Liver (tissue), 9 donors: ENCODE data around the gene SGTB. TPM values are rescaled to one million over a fixed set of nuclear protein-coding genes. Genes with fewer than 3 reads are reported as not detected.
"Not testable (repeated sequence)": the region's sequence is repeated elsewhere in the genome, so short reads cannot be mapped to it uniquely, and the experiment has no call there.

ENCODE experiments used
- DNase-seq: peaks from one replicate; pipeline ENCODE4 v3.0.0-alpha.2; 2017; ENCODE audit warnings: low spot score
- H3K27ac ChIP-seq, 2 donors: one replicate each; pipeline ENCODE4 v1.7.0; 2013; ENCODE audit warnings: inconsistent platforms in 2 of 2, low read length in 2 of 2, control low read depth in 1 of 2, low read depth in 1 of 2, mild to moderate bottlenecking in 1 of 2
- H3K27me3 ChIP-seq, 4 donors: one replicate each; pipeline versions ENCODE4 v1.6.1 to v1.7.0; 2013; ENCODE audit warnings: low read length in 3 of 4, inconsistent platforms in 1 of 4, mild to moderate bottlenecking in 1 of 4, moderate library complexity in 1 of 4; ENCODE audit not compliant: control insufficient read depth in 4 of 4, insufficient read depth in 4 of 4
- H3K36me3 ChIP-seq, 4 donors: one replicate each; pipeline versions ENCODE4 v1.6.1 to v1.7.0; 2013; ENCODE audit warnings: low read length in 3 of 4, mild to moderate bottlenecking in 3 of 4, low read depth in 1 of 4, moderate library complexity in 1 of 4; ENCODE audit not compliant: control insufficient read depth in 4 of 4, insufficient read depth in 3 of 4
- H3K4me1 ChIP-seq, 4 donors: one replicate each; pipeline versions ENCODE4 v1.6.1 to v1.7.0; 2013; ENCODE audit warnings: low read length in 3 of 4, mild to moderate bottlenecking in 3 of 4, moderate library complexity in 1 of 4; ENCODE audit not compliant: control insufficient read depth in 4 of 4, insufficient read depth in 4 of 4
- H3K4me3 ChIP-seq, 3 donors: one replicate each; pipeline versions ENCODE4 v1.6.1 to v1.7.0; 2013; ENCODE audit warnings: low read length in 3 of 3, control low read depth in 1 of 3, low read depth in 1 of 3, mild to moderate bottlenecking in 1 of 3
- H3K9ac ChIP-seq, 2 donors: one replicate each; pipeline ENCODE4 v1.7.0; 2013; ENCODE audit warnings: low read length in 2 of 2, mild to moderate bottlenecking in 2 of 2, moderate library complexity in 2 of 2, control low read depth in 1 of 2, low read depth in 1 of 2
- H3K9me3 ChIP-seq, 4 donors: one replicate each; pipeline versions ENCODE4 v1.6.1 to v1.7.0; 2013; ENCODE audit warnings: low read length in 3 of 4; ENCODE audit not compliant: control insufficient read depth in 4 of 4
- FOXA2 ChIP-seq: IDR thresholded peaks from 2 replicates; pipeline ENCODE4 v1.6.1; 2016; ENCODE audit warnings: antibody characterized with exemption
- HNF4A ChIP-seq, 2 donors: conservative IDR thresholded peaks; 2 replicates each; pipeline ENCODE4 v1.6.1; 2016; ENCODE audit warnings: antibody characterized with exemption in 2 of 2, mild to moderate bottlenecking in 2 of 2
- HNF4G ChIP-seq: IDR thresholded peaks from 2 replicates; pipeline ENCODE4 v1.6.1; 2016; ENCODE audit warnings: antibody characterized with exemption
- REST ChIP-seq: IDR thresholded peaks from 2 replicates; pipeline ENCODE4 v1.6.1; 2016; ENCODE audit warnings: antibody characterized with exemption, mild to moderate bottlenecking
- RXRA ChIP-seq, 2 donors: IDR thresholded peaks; 2 replicates each; pipeline ENCODE4 v1.6.1; 2017 to 2018; ENCODE audit warnings: antibody characterized with exemption in 2 of 2, mild to moderate bottlenecking in 1 of 2
- TAF1 ChIP-seq: conservative IDR thresholded peaks from 2 replicates; pipeline ENCODE4 v1.6.1; 2016; ENCODE audit warnings: antibody characterized with exemption, mild to moderate bottlenecking
- YY1 ChIP-seq: IDR thresholded peaks from 2 replicates; pipeline ENCODE4 v1.6.1; 2016; ENCODE audit warnings: antibody characterized with exemption, mild to moderate bottlenecking
- ZBTB33 ChIP-seq: IDR thresholded peaks from 2 replicates; pipeline ENCODE4 v1.6.1; 2016; ENCODE audit warnings: antibody characterized with exemption
- WGBS: extraction: QIAGEN DNeasy Blood & Tissue Kit; methylation state at CpG from one replicate; pipeline ENCODE4 v1.1.7; 2013; 5-methylcytosine and 5-hydroxymethylcytosine counted together
- polyA plus RNA-seq, 2 donors: library from polyadenylated mRNA; stranded (reverse) in 1 of 2; unstranded in 1 of 2; fragments of 200-250 nt in 1 of 2; fragments of >200 nt in 1 of 2; fragmentation: Nextera tagmentation in 1 of 2; extraction: Ambion mirVana in 1 of 2; gene quantifications; one replicate each; pipeline versions ENCODE4 v1.2.1 to v1.2.3, GENCODE V29; 2013 to 2015
- total RNA-seq, 2 donors: library from RNA; depleted of rRNA; stranded (reverse); fragments of >200 nt; gene quantifications; one replicate each; pipeline ENCODE4 v1.2.3, GENCODE V29; 2014
- donor health status: healthy.
- donor health status: healthy.
- donor health status: healthy.
- donor health status: healthy.
- donor health status: healthy.

Gene SGTB
- total and polyA plus RNA-seq, 4 donors: 0.79 to 3.2 (median 1.9) TPM

- Histone ChIP-seq H3K9ac (no peak overlapping the region), H3K9me3 (no peaks in the 10 kb centered on the region), H3K27me3 (no peaks in the 10 kb centered on the region), H3K36me3 (no peaks in the 10 kb centered on the region), H3K4me1 (no peaks in the 10 kb centered on the region), H3K27ac (no peak overlapping the region), H3K4me3 (no peak overlapping the region)
- WGBS: 91% methylated on average over 1 of the region's 1 CpG
- no peak for DNase-seq
- TF ChIP-seq YY1: no peak
- no peak for TF ChIP-seq RXRA (IDR thresholded peaks at IDR 0.05)
- no peak for TF ChIP-seq REST
- no peak for TF ChIP-seq FOXA2
- no peak for TF ChIP-seq HNF4G
- no peak for TF ChIP-seq TAF1
- no peak for TF ChIP-seq HNF4A (conservative IDR thresholded peaks at IDR 0.05)
- no peak for TF ChIP-seq ZBTB33
Observed at GRCh38 chr5:65736011-65736410, 14.1 kb upstream of the SGTB start.

- no peak overlapping the region for H3K27ac ChIP-seq
- H3K27me3 ChIP-seq: no peaks in the 10 kb centered on the region
- H3K36me3 ChIP-seq: no peaks in the 10 kb centered on the region
- H3K4me1 ChIP-seq: no peaks in the 10 kb centered on the region
- H3K4me3 ChIP-seq: no peak overlapping the region
- no peak for DNase-seq
- H3K9ac ChIP-seq: no peak overlapping the region
- no peak for TF ChIP-seq FOXA2
- H3K9me3 ChIP-seq: no peaks in the 10 kb centered on the region
- WGBS: 78% methylated on average over 1 of the region's 1 CpG
Observed at GRCh38 chr5:65734921-65735320, 13.0 kb upstream of the SGTB start.

- 75% methylated on average over 7 of the region's 7 CpGs for WGBS
- not testable (repeated sequence) for H3K4me3 ChIP-seq, H3K27me3 ChIP-seq, H3K9me3 ChIP-seq, H3K9ac ChIP-seq, DNase-seq, H3K4me1 ChIP-seq, H3K27ac ChIP-seq, H3K36me3 ChIP-seq
Observed at GRCh38 chr5:65734196-65734775, 12.4 kb upstream of the SGTB start.

GRCh38 chr5:65732046-65732445, 10.1 kb upstream of the SGTB start:
- DNase-seq, H3K4me3 ChIP-seq, H3K36me3 ChIP-seq, H3K4me1 ChIP-seq, H3K27me3 ChIP-seq, H3K9ac ChIP-seq, H3K27ac ChIP-seq, H3K9me3 ChIP-seq: not testable (repeated sequence)
- 78% methylated on average over 3 of the region's 3 CpGs for WGBS
